GM12878 (cell line): ENCODE data around the gene STXBP4. TPM values are rescaled to one million over a fixed set of nuclear protein-coding genes. Genes with fewer than 3 reads are reported as not detected.
A peak's percentile ranks its signal among the peaks of the same experiment; 100 is the strongest.

Experiments
- ATAC-seq: fragments of 200-7000 bp; cut with Tn5 transposase; 3 replicates; pipeline ENCODE4 v1.9.1; 2020; ENCODE audit warnings: mild to moderate bottlenecking, moderate library complexity
- BruUV-seq: library from RNA; stranded (reverse); fragments of 400-500 nt; replicated peaks from 2 replicates; lab custom pipeline; 2021; lab: Mats Ljungman, UMichigan
- CTCF ChIA-PET: fragments of 300-600 bp; sonication (Branson Sonifier 250); formaldehyde crosslinking; extraction: SDS; loops from one replicate; lab custom pipeline; 2021; ENCODE audit warnings: inconsistent platforms; lab: Yijun Ruan, JAX
- POLR2A ChIA-PET: fragments of 350-600 bp; formaldehyde crosslinking; extraction: SDS; loops from one replicate; lab custom pipeline; 2021; ENCODE audit warnings: inconsistent platforms; lab: Charles Lee
- RAD21 ChIA-PET: fragments of 300-600 bp; sonication (Branson Sonifier 250); formaldehyde crosslinking; loops from one replicate; lab custom pipeline; 2023; ENCODE audit warnings: antibody characterized with exemption; ENCODE audit not compliant: unreplicated experiment; lab: Charles Lee
- SMC1A ChIA-PET: fragments of 300-600 bp; sonication (Branson Sonifier 250); formaldehyde crosslinking; loops from one replicate; lab custom pipeline; 2023; ENCODE audit not compliant: unreplicated experiment, uncharacterized antibody; lab: Charles Lee
- DNase-seq: peaks from one replicate; pipeline ENCODE4 v3.0.0-alpha.2; 2011; ENCODE audit warnings: low read depth, low spot score
- FAIRE-seq: peaks from 3 replicates; lab custom pipeline; 2011; peaks lifted over from hg19 to GRCh38; lab: Jason Lieb, UNC
- H2AFZ ChIP-seq: 2 replicates; pipeline ENCODE4 v1.6.0; 2011; ENCODE audit warnings: low read depth, low read length, control low read depth; ENCODE audit not compliant: control insufficient read depth
- H3K27ac ChIP-seq: 2 replicates; pipeline ENCODE4 v1.5.1; 2011; ENCODE audit warnings: control low read depth; ENCODE audit not compliant: control insufficient read depth, insufficient read depth
- H3K27me3 ChIP-seq, 2 experiments: replicated peaks in 1 of 2; 2 replicates each; pipeline versions ENCODE4 v1.6.0 to v1.6.1; 2011; ENCODE audit warnings: low read length in 1 of 2; ENCODE audit not compliant: control insufficient read depth in 2 of 2, insufficient read depth in 2 of 2
- H3K36me3 ChIP-seq, 2 experiments: 2 replicates each; pipeline ENCODE4 v1.5.1; 2011; ENCODE audit warnings: low read length in 1 of 2; ENCODE audit not compliant: control insufficient read depth in 2 of 2, insufficient read depth in 2 of 2
- H3K4me1 ChIP-seq: 2 replicates; pipeline ENCODE4 v1.6.1; 2011; ENCODE audit warnings: mild to moderate bottlenecking, low read length, moderate library complexity, mixed read lengths; ENCODE audit not compliant: control insufficient read depth, insufficient read depth
- H3K4me2 ChIP-seq: 2 replicates; pipeline ENCODE4 v1.6.0; 2011; ENCODE audit warnings: control low read depth; ENCODE audit not compliant: control insufficient read depth, insufficient read depth
- H3K4me3 ChIP-seq: fragments of 200-600 bp; sonication (generic); 2 replicates; pipeline ENCODE4 v1.5.1; 2016
- H3K79me2 ChIP-seq: 2 replicates; pipeline ENCODE4 v1.6.0; 2011; ENCODE audit warnings: low read length; ENCODE audit not compliant: control insufficient read depth, insufficient read depth
- H3K9ac ChIP-seq: 2 replicates; pipeline ENCODE4 v1.8.0; 2011; ENCODE audit warnings: low read length, control low read depth, mixed read lengths; ENCODE audit not compliant: control insufficient read depth, insufficient read depth
- H3K9me3 ChIP-seq: replicated peaks from 3 replicates; pipeline ENCODE4 v1.5.1; 2011; ENCODE audit warnings: mild to moderate bottlenecking, low read length; ENCODE audit not compliant: control insufficient read depth, insufficient read depth
- H4K20me1 ChIP-seq: 2 replicates; pipeline ENCODE4 v1.6.0; 2011; ENCODE audit not compliant: control insufficient read depth, insufficient read depth
- BMI1 ChIP-seq: fragments of 450-650 bp; IDR thresholded peaks from 2 replicates; pipeline ENCODE4 v1.6.1; 2016; ENCODE audit warnings: mild to moderate bottlenecking, moderate library complexity, borderline replicate concordance
- EZH2 ChIP-seq: IDR thresholded peaks from 2 replicates; pipeline ENCODE4 v1.6.1; 2012; ENCODE audit warnings: low read depth, mild to moderate bottlenecking, control low read depth, inconsistent platforms, low read length, borderline replicate concordance; ENCODE audit not compliant: control insufficient read depth
- GABPA ChIP-seq: IDR thresholded peaks from 2 replicates; pipeline ENCODE4 v1.6.1; 2014; ENCODE audit warnings: antibody characterized with exemption, low read depth, mild to moderate bottlenecking, inconsistent platforms
- HDAC6 ChIP-seq: fragments of 200-600 bp; sonication (generic); IDR thresholded peaks from one replicate; pipeline ENCODE4 v1.8.0; 2017; ENCODE audit warnings: antibody characterized with exemption; ENCODE audit not compliant: unreplicated experiment
- NKRF ChIP-seq: fragments of 450-650 bp; conservative IDR thresholded peaks from 2 replicates; pipeline ENCODE4 v1.6.1; 2017; ENCODE audit warnings: mild to moderate bottlenecking, moderate library complexity
- POU2F2 ChIP-seq: IDR thresholded peaks from 3 replicates; pipeline ENCODE4 v1.6.1; 2011; ENCODE audit warnings: low read depth, mild to moderate bottlenecking, low read length, borderline replicate concordance
- SMARCA5 ChIP-seq: fragments of 450-650 bp; IDR thresholded peaks from 2 replicates; pipeline ENCODE4 v1.6.1; 2017; ENCODE audit warnings: mild to moderate bottlenecking
- SPI1 ChIP-seq: IDR thresholded peaks from 2 replicates; pipeline ENCODE4 v1.6.1; 2011; ENCODE audit warnings: low read depth, mild to moderate bottlenecking, low read length, moderate library complexity, borderline replicate concordance; ENCODE audit not compliant: insufficient read depth
- ZBTB33 ChIP-seq: fragments of 450-650 bp; IDR thresholded peaks from 2 replicates; pipeline ENCODE4 v1.6.1; 2017; ENCODE audit warnings: mild to moderate bottlenecking
- WGBS: methylation state at CpG from one replicate; pipeline ENCODE4 v1.1.6; 2016; ENCODE audit warnings: low lambda C conversion rate; ENCODE audit not compliant: insufficient replicate concordance, insufficient coverage; ENCODE audit errors: missing lambda C conversion rate; 5-methylcytosine and 5-hydroxymethylcytosine counted together
- in situ Hi-C: fragments of 300-500 bp; cut with MboI; formaldehyde crosslinking; loops from 9 replicates; pipeline ENCODE4 v1.14.3; 2018; ENCODE audit warnings: mixed read lengths
- intact Hi-C: fragments of 100-400 bp; cut with micrococcal nuclease; formaldehyde crosslinking; loops from one replicate; pipeline ENCODE4 v1.14.2; 2022; ENCODE audit not compliant: unreplicated experiment
- polyA plus RNA-seq, 11 experiments: library from polyadenylated mRNA; depleted of rRNA in 4 of 11; unstranded in 6 of 11; stranded (reverse) in 5 of 11; fragments of >200 nt; fragmentation: Nextera tagmentation in 4 of 11; fragmentation: Illumina TruSeq in 1 of 11; extraction: Ambion mirVana in 4 of 11; extraction: Trizol in 1 of 11; gene quantifications; 1 replicate in 1 of 11; 2 replicates in 10 of 11; pipeline versions ENCODE4 v1.2.1 to v1.2.3, GENCODE V29; 2011 to 2016; ENCODE audit warnings: inconsistent platforms in 2 of 11, missing spikeins in 2 of 11, low read depth in 1 of 11
- total RNA-seq, 4 experiments: library from RNA; depleted of rRNA in 3 of 4; stranded (reverse); fragments of >200 nt in 3 of 4; fragmentation: Illumina TruSeq in 1 of 4; extraction: Trizol in 1 of 4; gene quantifications; 2 replicates each; pipeline versions ENCODE4 v1.2.1 to v1.2.3, GENCODE V29; 2013 to 2021

STXBP4 gene
- total and polyA plus RNA-seq, 10 of the 15 experiments (the other 5 are each of a cell fraction or from before 2014, with no cell fraction given): 4.3 to 11.0 (median 6.7) TPM

DNA sequence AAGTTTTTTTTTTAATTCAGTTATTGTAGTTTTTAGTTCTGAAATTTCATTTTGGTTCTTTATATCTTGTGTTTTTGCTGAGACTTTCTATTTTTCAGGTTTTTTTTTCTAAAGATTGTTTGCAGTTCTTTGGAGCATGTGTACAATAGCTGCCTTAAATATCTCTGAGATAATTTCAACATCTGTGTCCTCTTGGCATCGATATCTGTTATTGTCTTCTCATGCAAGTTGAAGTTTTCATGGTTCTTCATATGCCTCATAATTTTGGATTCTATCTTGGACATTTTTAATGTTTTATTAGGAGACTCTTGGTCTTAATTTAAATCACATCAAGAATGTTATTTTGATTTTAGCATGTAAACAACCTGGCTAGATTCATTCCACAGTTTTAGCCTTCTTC lies 22.9 kb upstream of the STXBP4 start:
- intact Hi-C loops: no loop called here
- in situ Hi-C loops: no loop called here

GRCh38 chr17:54947396-54947795 lies 21.2 kb upstream of the STXBP4 start:
- DNase-seq: no peak
- BruUV-seq: no TSS peak
- intact Hi-C loops: no loop called here
- ChIA-PET CTCF (no interaction called here), SMC1A (no interaction called here), RAD21 (no interaction called here)
- FAIRE-seq: no peak
- H3K27ac ChIP-seq: no peak overlapping the region
- no peak overlapping the region for H3K9ac ChIP-seq
- in situ Hi-C loops: no loop called here
- H4K20me1 ChIP-seq: no peaks in the 10 kb centered on the region
- ATAC-seq: no peak
- WGBS: 91% methylated on average over 2 of the region's 2 CpGs
- H3K9me3 ChIP-seq: no peaks in the 10 kb centered on the region
- TF ChIP-seq EZH2: no peak
- no peak for TF ChIP-seq POU2F2
- TF ChIP-seq SPI1: peak; percentile 22; the same call in 1 of the 2 replicates
- TF ChIP-seq SMARCA5: no peak
- TF ChIP-seq ZBTB33: no peak
- TF ChIP-seq GABPA: no peak
- TF ChIP-seq, all 136 proteins: peak for 1
- Histone ChIP-seq H3K36me3 (no peaks in the 10 kb centered on the region), H2AFZ (no peak overlapping the region), H3K4me1 (no peaks in the 10 kb centered on the region; the same call in 1 of the 2 replicates), H3K4me3 (no peak overlapping the region), H3K79me2 (no peaks in the 10 kb centered on the region), H3K27me3 (no peaks in the 10 kb centered on the region), H3K4me2 (no peak overlapping the region)
- POLR2A ChIA-PET: no interaction called here

More for the DNA sequence above, 22.9 kb upstream of the STXBP4 start:
- BruUV-seq: no TSS peak
- CTCF ChIA-PET: no interaction called here
- Histone ChIP-seq H3K27me3 (no peaks in the 10 kb centered on the region), H3K4me3 (no peak overlapping the region), H3K27ac (no peak overlapping the region), H3K4me1 (no peaks in the 10 kb centered on the region; the same call in 1 of the 2 replicates), H3K79me2 (no peaks in the 10 kb centered on the region), H3K9ac (no peak overlapping the region), H4K20me1 (no peaks in the 10 kb centered on the region), H3K9me3 (no peaks in the 10 kb centered on the region), H2AFZ (no peak overlapping the region), H3K4me2 (no peak overlapping the region), H3K36me3 (no peaks in the 10 kb centered on the region)
- TF ChIP-seq NKRF (no peak), BMI1 (no peak), HDAC6 (no peak)
- DNase-seq: no peak
- SMC1A ChIA-PET: no interaction called here
- POLR2A ChIA-PET: no interaction called here
- no peak for FAIRE-seq
- WGBS: 35% methylated on average over 1 of the region's 1 CpG
- ATAC-seq: no peak
- RAD21 ChIA-PET: no interaction called here
